ENCODE data around the gene MTMR2. TPM values are rescaled to one million over a fixed set of nuclear protein-coding genes. Genes with fewer than 3 reads are reported as not detected.
A peak's percentile ranks its signal among the peaks of the same experiment; 100 is the strongest.

MTMR2 gene
- total and polyA plus RNA-seq, 9 of the 15 experiments (the other 6 are each of a cell fraction or from before 2014, with no cell fraction given), result 12.6 to 35.8 (median 25.2) TPM

DNA sequence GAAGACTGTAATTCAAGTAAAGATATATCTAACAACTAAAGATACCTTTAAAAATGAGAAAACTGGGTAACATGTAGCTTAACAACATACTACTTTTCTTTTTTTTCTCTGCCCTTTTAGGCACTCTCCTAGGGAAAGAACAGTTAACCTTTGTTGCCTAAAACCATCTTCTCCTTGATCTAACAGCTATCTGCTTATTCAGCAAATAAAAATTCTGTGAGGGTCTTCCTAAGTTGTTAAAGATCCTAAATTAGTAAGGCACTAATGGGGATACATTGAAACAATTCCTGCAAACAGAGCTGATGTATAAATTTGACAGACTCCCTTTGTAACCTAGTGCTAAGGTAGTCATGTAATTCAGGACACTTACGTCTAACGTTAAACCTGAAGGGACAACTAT lies 39.1 kb downstream of the MTMR2 start:
- no peak for DNase-seq (ENCODE audit: extremely low read depth in 1 of 4, low spot score in 3 of 4)
- H3K4me3 ChIP-seq, result no peak overlapping the region
- H3K27ac ChIP-seq (ENCODE audit: extremely low read depth, low read depth, low read length), result no peak overlapping the region
- intact Hi-C loops (cut with micrococcal nuclease) (no loop called here), in situ Hi-C loops (cut with MboI) (no loop called here)
- POLR2A ChIA-PET, result interaction anchor here (0.9 kb wide), 1 partner anchor 77 kb away, joined by 3 read pairs; no protein-coding TSS in a partner anchor
- ATAC-seq, result no peak
- no peaks in the 10 kb centered on the region for H3K9me1 ChIP-seq (ENCODE audit: control insufficient read depth, insufficient read depth, low read length)
- H2AFZ ChIP-seq (ENCODE audit: low read depth, low read length), result no peak overlapping the region
- no peaks in the 10 kb centered on the region for H3K4me1 ChIP-seq (replicated peaks in 1 of 2; ENCODE audit: control insufficient read depth in 2 of 2, insufficient read depth in 2 of 2, low read length in 2 of 2)
- CTCF ChIA-PET (ENCODE audit: low intra/inter-chr PET ratio), result no interaction called here
- FAIRE-seq, result no peak
- no peaks in the 10 kb centered on the region for H4K20me1 ChIP-seq (replicated peaks; ENCODE audit: control insufficient read depth, insufficient read depth, low read length)
- no peak overlapping the region for H3K4me2 ChIP-seq (ENCODE audit: insufficient read depth, low read length)
- 89% methylated on average over 2 of the region's 2 CpGs for WGBS (ENCODE audit: insufficient coverage, low coverage, missing lambda C conversion rate)
- H3K9ac ChIP-seq (ENCODE audit: insufficient read depth in 1 of 2, low read depth in 2 of 2, low read length in 2 of 2), result no peak overlapping the region
- H3K79me2 ChIP-seq (ENCODE audit: control insufficient read depth, insufficient read depth, low read length), result no peaks in the 10 kb centered on the region
- peaks cover 23% of the 10 kb centered on the region; the same call in 1 of the 3 replicates for H3K36me3 ChIP-seq (ENCODE audit: control insufficient read depth, insufficient read depth, low read length)
- no TSS peak for BruUV-seq (replicated peaks)
- H3K27me3 ChIP-seq (ENCODE audit: control insufficient read depth in 2 of 2, insufficient read depth in 2 of 2, low read length in 2 of 2), result no peaks in the 10 kb centered on the region
- TF ChIP-seq BHLHE40 (IDR thresholded peaks at IDR 0.05; ENCODE audit: low read length) (no peak), MAFG (tag; conservative IDR thresholded peaks at IDR 0.05) (peak; percentile 58), MCM2 (IDR thresholded peaks at IDR 0.05; ENCODE audit: low read depth) (no peak), MAFF (IDR thresholded peaks at IDR 0.05; ENCODE audit: low read length) (peak; percentile 63), SRSF9 (IDR thresholded peaks at IDR 0.05; ENCODE audit: borderline replicate concordance, low read depth, low read length) (no peak), C11orf30 (IDR thresholded peaks at IDR 0.05; ENCODE audit: low read depth) (peak; percentile 67; the same call in 1 of the 2 replicates), ZNF316 (IDR thresholded peaks at IDR 0.05) (peak; percentile 82)
- H3K9me3 ChIP-seq (replicated peaks; ENCODE audit: control insufficient read depth, insufficient read depth, low read depth, low read length), result no peaks in the 10 kb centered on the region

DNA sequence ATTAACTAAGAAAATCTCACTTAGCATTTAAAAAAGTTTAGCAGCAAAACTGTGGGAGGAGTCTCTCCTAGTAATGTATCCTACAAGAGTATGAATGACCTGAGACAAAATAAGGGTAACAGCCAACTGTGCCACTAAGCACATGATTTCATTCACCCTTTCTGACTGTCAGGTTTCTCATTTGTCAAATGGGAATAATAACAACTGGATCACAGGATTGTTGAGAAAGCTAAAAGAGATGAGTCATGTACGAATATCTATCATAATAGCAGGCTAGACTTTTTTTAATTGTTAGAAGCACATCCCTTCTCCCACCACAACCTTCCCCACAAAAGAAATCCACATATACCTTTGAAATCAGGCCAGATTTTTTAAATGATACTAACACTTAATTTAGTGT lies 39.5 kb downstream of the MTMR2 start:
- TF ChIP-seq TAF15 (IDR thresholded peaks at IDR 0.05; ENCODE audit: low read depth, low read length), result no peak
- no peak for DNase-seq (ENCODE audit: extremely low read depth in 1 of 4, low spot score in 3 of 4)
- Histone ChIP-seq H3K9me3 (replicated peaks; ENCODE audit: control insufficient read depth, insufficient read depth, low read depth, low read length) (no peaks in the 10 kb centered on the region), H4K20me1 (replicated peaks; ENCODE audit: control insufficient read depth, insufficient read depth, low read length) (no peaks in the 10 kb centered on the region), H3K36me3 (ENCODE audit: control insufficient read depth, insufficient read depth, low read length) (peaks cover 23% of the 10 kb centered on the region; the same call in 1 of the 3 replicates), H3K4me2 (ENCODE audit: insufficient read depth, low read length) (no peak overlapping the region), H3K27ac (ENCODE audit: extremely low read depth, low read depth, low read length) (no peak overlapping the region), H3K9ac (ENCODE audit: insufficient read depth in 1 of 2, low read depth in 2 of 2, low read length in 2 of 2) (no peak overlapping the region), H3K79me2 (ENCODE audit: control insufficient read depth, insufficient read depth, low read length) (no peaks in the 10 kb centered on the region), H3K27me3 (ENCODE audit: control insufficient read depth in 2 of 2, insufficient read depth in 2 of 2, low read length in 2 of 2) (no peaks in the 10 kb centered on the region), H3K9me1 (ENCODE audit: control insufficient read depth, insufficient read depth, low read length) (no peaks in the 10 kb centered on the region), H3K4me3 (no peak overlapping the region), H3K4me1 (replicated peaks in 1 of 2; ENCODE audit: control insufficient read depth in 2 of 2, insufficient read depth in 2 of 2, low read length in 2 of 2) (no peaks in the 10 kb centered on the region), H2AFZ (ENCODE audit: low read depth, low read length) (no peak overlapping the region)
- CTCF ChIA-PET (ENCODE audit: low intra/inter-chr PET ratio), result no interaction called here
- 94% methylated on average over 1 of the region's 1 CpG for WGBS (ENCODE audit: insufficient coverage, low coverage, missing lambda C conversion rate)
- POLR2A ChIA-PET, result no interaction called here
- intact Hi-C loops (cut with micrococcal nuclease), result no loop called here
- in situ Hi-C loops (cut with MboI), result no loop called here
- no TSS peak for BruUV-seq (replicated peaks)
- ATAC-seq, result no peak
- no peak for FAIRE-seq
